HCT116 (cell line): ENCODE results near the gene TULP4. TPM values are rescaled to one million over a fixed set of nuclear protein-coding genes. Genes with fewer than 3 reads are reported as not detected.

ENCODE experiments used
- ATAC-seq: fragments of 200-7000 bp; cut with Tn5 transposase; 2 replicates; pipeline ENCODE4 v1.9.1; 2020; ENCODE audit warnings: mild to moderate bottlenecking, moderate library complexity
- BruUV-seq: library from RNA; stranded (reverse); fragments of 400-500 nt; replicated peaks from 2 replicates; lab custom pipeline; 2021; lab: Mats Ljungman, UMichigan
- CTCF ChIA-PET: fragments of 300-600 bp; sonication (Branson Sonifier 250); formaldehyde crosslinking; loops from one replicate; lab custom pipeline; 2021; ENCODE audit warnings: antibody characterized with exemption; lab: Charles Lee
- POLR2A ChIA-PET: fragments of 300-600, 350-600 bp; sonication (Branson Sonifier 250); formaldehyde crosslinking; loops from one replicate; lab custom pipeline; 2021; ENCODE audit warnings: antibody characterized with exemption; lab: Charles Lee
- RAD21 ChIA-PET, 2 experiments: fragments of 300-600 bp; sonication (Branson Sonifier 250); formaldehyde crosslinking; loops; one replicate each; lab custom pipeline; 2023; ENCODE audit warnings: low total read pairs in 2 of 2; ENCODE audit not compliant: uncharacterized antibody in 2 of 2, unreplicated experiment in 2 of 2, low non-redundant PET in 1 of 2; lab: Charles Lee
- DNase-seq: peaks from one replicate; pipeline ENCODE4 v3.0.0-alpha.2; 2010; ENCODE audit warnings: low read depth, low spot score
- H2AFZ ChIP-seq: fragments of 200-600 bp; shearing (Covaris generic), sonication (generic); 2 replicates; pipeline ENCODE4 v1.6.1; 2017; ENCODE audit warnings: low read depth, mixed run types, mixed read lengths, antibody characterized with exemption, low read length; ENCODE audit not compliant: poor library complexity, severe bottlenecking
- H3K27ac ChIP-seq: 2 replicates; pipeline ENCODE4 v1.5.1; 2012; ENCODE audit warnings: low read depth, low read length
- H3K27me3 ChIP-seq: fragments of 200-600 bp; sonication (generic); 2 replicates; pipeline ENCODE4 v1.6.1; 2016; ENCODE audit warnings: mixed run types, low read length, mixed read lengths; ENCODE audit not compliant: insufficient read depth
- H3K36me3 ChIP-seq, 2 experiments: fragments of 200-500 bp in 1 of 2; fragments of 200-600 bp in 1 of 2; sonication (Bioruptor generic) in 1 of 2; sonication (generic) in 1 of 2; 2 replicates each; pipeline versions ENCODE4 v1.5.1 to v1.6.1; 2014 to 2016; ENCODE audit warnings: low read length in 2 of 2, inconsistent platforms in 1 of 2, mixed read lengths in 1 of 2, mixed run types in 1 of 2; ENCODE audit not compliant: insufficient read depth in 2 of 2, control insufficient read depth in 1 of 2
- H3K4me1 ChIP-seq, 2 experiments: fragments of 200-600 bp in 1 of 2; sonication (generic) in 1 of 2; 2 replicates each; pipeline versions ENCODE4 v1.5.1 to v1.6.1; 2012 to 2017; ENCODE audit warnings: low read length in 2 of 2, inconsistent platforms in 1 of 2, mild to moderate bottlenecking in 1 of 2, mixed read lengths in 1 of 2, mixed run types in 1 of 2, moderate library complexity in 1 of 2; ENCODE audit not compliant: insufficient read depth in 2 of 2, control insufficient read depth in 1 of 2
- H3K4me2 ChIP-seq: fragments of 200-600 bp; sonication (generic); 2 replicates; pipeline ENCODE4 v1.6.1; 2017; ENCODE audit warnings: mixed run types, low read length, mixed read lengths
- H3K4me3 ChIP-seq, 2 experiments: fragments of 200-600 bp in 1 of 2; sonication (generic) in 1 of 2; replicated peaks in 1 of 2; 2 replicates each; pipeline ENCODE4 v1.5.1; 2011 to 2016; ENCODE audit warnings: low read length in 2 of 2, control low read depth in 1 of 2, low read depth in 1 of 2, mild to moderate bottlenecking in 1 of 2, mixed read lengths in 1 of 2, mixed run types in 1 of 2
- H3K79me2 ChIP-seq: fragments of 200-600 bp; sonication (generic); 2 replicates; pipeline ENCODE4 v1.6.1; 2017; ENCODE audit warnings: mild to moderate bottlenecking, mixed run types, low read length, moderate library complexity, mixed read lengths; ENCODE audit not compliant: insufficient read depth
- H3K9ac ChIP-seq: fragments of 200-600 bp; sonication (generic); 2 replicates; pipeline ENCODE4 v1.6.1; 2016; ENCODE audit warnings: low read length, mixed read lengths
- H3K9me2 ChIP-seq: fragments of 200-600 bp; sonication (generic), shearing (Covaris generic); 2 replicates; pipeline ENCODE4 v1.6.1; 2017; ENCODE audit warnings: mixed run types, mild to moderate bottlenecking, moderate library complexity; ENCODE audit not compliant: insufficient read depth
- H3K9me3 ChIP-seq, 2 experiments: fragments of 200-500 bp in 1 of 2; fragments of 200-600 bp in 1 of 2; sonication (Bioruptor generic) in 1 of 2; sonication (generic) in 1 of 2; 2 replicates each; pipeline ENCODE4 v1.6.1; 2014 to 2017; ENCODE audit warnings: low read length in 2 of 2, mixed read lengths in 2 of 2, inconsistent platforms in 1 of 2, low read depth in 1 of 2, mild to moderate bottlenecking in 1 of 2, mixed run types in 1 of 2, moderate library complexity in 1 of 2; ENCODE audit not compliant: control insufficient read depth in 1 of 2, insufficient read depth in 1 of 2
- H4K20me1 ChIP-seq: fragments of 200-600 bp; sonication (generic), shearing (Covaris generic); 2 replicates; pipeline ENCODE4 v1.6.1; 2017; ENCODE audit warnings: mixed run types, mild to moderate bottlenecking, moderate library complexity; ENCODE audit not compliant: insufficient read depth
- ATF3 ChIP-seq: IDR thresholded peaks from 2 replicates; pipeline ENCODE4 v1.6.1; 2012
- CBX3 ChIP-seq: IDR thresholded peaks from 2 replicates; pipeline ENCODE4 v1.6.1; 2012; ENCODE audit warnings: low read depth
- CEBPB ChIP-seq: IDR thresholded peaks from 2 replicates; pipeline ENCODE4 v1.6.1; 2012; ENCODE audit warnings: low read depth
- ELF1 ChIP-seq: IDR thresholded peaks from 2 replicates; pipeline ENCODE4 v1.6.1; 2012; ENCODE audit warnings: low read depth, borderline replicate concordance
- EZH2 ChIP-seq: fragments of 200-600 bp; sonication (generic); IDR thresholded peaks from 2 replicates; pipeline ENCODE4 v1.6.1; 2017; ENCODE audit warnings: antibody characterized with exemption, mixed run types
- EZH2phosphoT487 ChIP-seq: fragments of 200-600 bp; IDR thresholded peaks from 2 replicates; pipeline ENCODE4 v1.6.1; 2018; ENCODE audit warnings: antibody characterized with exemption, borderline replicate concordance
- FOSL1 ChIP-seq: IDR thresholded peaks from 2 replicates; pipeline ENCODE4 v1.6.1; 2012; ENCODE audit warnings: low read depth
- MAX ChIP-seq: IDR thresholded peaks from 2 replicates; pipeline ENCODE4 v1.6.1; 2012
- POLR2AphosphoS5 ChIP-seq: IDR thresholded peaks from 2 replicates; pipeline ENCODE4 v1.6.1; 2011; ENCODE audit warnings: mild to moderate bottlenecking, low read depth, low read length, moderate library complexity
- SIN3A ChIP-seq: IDR thresholded peaks from 2 replicates; pipeline ENCODE4 v1.6.1; 2012; ENCODE audit warnings: low read depth
- SRF ChIP-seq: IDR thresholded peaks from 2 replicates; pipeline ENCODE4 v1.6.1; 2012; ENCODE audit warnings: low read depth
- ZBTB33 ChIP-seq: IDR thresholded peaks from 2 replicates; pipeline ENCODE4 v1.6.1; 2011; ENCODE audit warnings: mild to moderate bottlenecking, low read length, moderate library complexity; ENCODE audit not compliant: insufficient replicate concordance; ENCODE audit errors: extremely low read depth
- ZFX ChIP-seq: fragments of 450-650 bp; IDR thresholded peaks from 2 replicates; pipeline ENCODE4 v1.6.1; 2017
- ZNF274 ChIP-seq: fragments of 200-500 bp; sonication (Bioruptor generic); IDR thresholded peaks from 2 replicates; pipeline ENCODE4 v1.6.1; 2014; ENCODE audit warnings: mild to moderate bottlenecking, low read depth, low read length, inconsistent platforms
- intact Hi-C: fragments of 100-400 bp; cut with micrococcal nuclease; formaldehyde crosslinking; loops from 2 replicates; pipeline ENCODE4 v1.10.0; 2022
- total RNA-seq: library from RNA; stranded (reverse); gene quantifications from one replicate; pipeline ENCODE4 v1.2.1, GENCODE V29; 2021; ENCODE audit not compliant: unreplicated experiment

The TULP4 gene
- total RNA-seq, 1 experiment from 2014 or later, result 70.8 TPM

GRCh38 chr6:158439255-158439654, 127.0 kb downstream of the TULP4 start:
- Histone ChIP-seq H3K4me2 (no peak overlapping the region), H3K4me1 (no peaks in the 10 kb centered on the region), H3K79me2 (no peaks in the 10 kb centered on the region), H3K36me3 (no peaks in the 10 kb centered on the region), H2AFZ (no peak overlapping the region), H3K27me3 (no peaks in the 10 kb centered on the region), H3K4me3 (no peak overlapping the region), H3K9me2 (no peaks in the 10 kb centered on the region), H3K27ac (no peak overlapping the region), H3K9ac (no peak overlapping the region), H3K9me3 (no peaks in the 10 kb centered on the region), H4K20me1 (no peaks in the 10 kb centered on the region)
- ChIA-PET CTCF (no interaction called here), POLR2A (no interaction called here), RAD21 (no interaction called here)
- no peak for TF ChIP-seq SRF
- TF ChIP-seq POLR2AphosphoS5, result no peak
- TF ChIP-seq ATF3, result no peak
- no peak for TF ChIP-seq CEBPB
- no peak for TF ChIP-seq ZNF274
- no peak for TF ChIP-seq ZFX
- no peak for TF ChIP-seq CBX3
- no peak for TF ChIP-seq EZH2phosphoT487
- DNase-seq (no peak), ATAC-seq (no peak)
- BruUV-seq, result no TSS peak
- intact Hi-C loops, result no loop called here

GRCh38 chr6:158441716-158442215, 129.5 kb downstream of the TULP4 start:
- no TSS peak for BruUV-seq

More at GRCh38 chr6:158441716-158442215, 129.5 kb downstream of the TULP4 start:
- H3K36me3 ChIP-seq, result no peaks in the 10 kb centered on the region
- no peak for DNase-seq
- no peak overlapping the region for H3K4me2 ChIP-seq
- no peaks in the 10 kb centered on the region for H4K20me1 ChIP-seq
- no peak overlapping the region for H2AFZ ChIP-seq
- no peaks in the 10 kb centered on the region for H3K9me3 ChIP-seq
- CTCF ChIA-PET, result no interaction called here
- ATAC-seq, result no peak
- no peak overlapping the region for H3K27ac ChIP-seq
- H3K4me3 ChIP-seq, result no peak overlapping the region
- no peaks in the 10 kb centered on the region for H3K9me2 ChIP-seq
- intact Hi-C loops, result no loop called here
- no peak overlapping the region for H3K9ac ChIP-seq
- no peak for TF ChIP-seq EZH2phosphoT487
- no peak for TF ChIP-seq ZNF274
- TF ChIP-seq ZBTB33, result no peak
- TF ChIP-seq SIN3A, result no peak
- no peak for TF ChIP-seq FOSL1
- no peak for TF ChIP-seq SRF
- no peak for TF ChIP-seq ELF1
- no peak for TF ChIP-seq EZH2
- TF ChIP-seq CEBPB, result no peak
- TF ChIP-seq ATF3, result no peak
- TF ChIP-seq MAX, result no peak
- TF ChIP-seq CBX3, result no peak
- H3K4me1 ChIP-seq, result no peaks in the 10 kb centered on the region
- H3K79me2 ChIP-seq, result no peaks in the 10 kb centered on the region
- no peaks in the 10 kb centered on the region for H3K27me3 ChIP-seq
- RAD21 ChIA-PET, result no interaction called here
- POLR2A ChIA-PET, result no interaction called here
